Frontal cortex (tissue), 4 donors: ENCODE measurements around the gene EBLN2. TPM values are rescaled to one million over a fixed set of nuclear protein-coding genes. Genes with fewer than 3 reads are reported as not detected.

ENCODE experiments used
- DNase-seq, 2 donors: peaks; one replicate each; pipeline ENCODE4 v3.0.0; 2012; ENCODE audit warnings: low spot score in 2 of 2
- FAIRE-seq: peaks from 2 replicates; lab custom pipeline; 2012; peaks lifted over from hg19 to GRCh38; lab: Jason Lieb, UNC
- total RNA-seq: library from RNA; depleted of rRNA; stranded (reverse); fragments of >200 nt; gene quantifications from one replicate; pipeline ENCODE4 v1.2.3, GENCODE V29; 2014
- donor health status: control.
- donor health status: control.
- donor health status: control.

Gene EBLN2
- 3.7 TPM for total RNA-seq

GRCh38 chr3:73061416-73061815, at the start of gene EBLN2:
Gene EBLN2 (plus strand): TSS chr3:73061659. CDS start chr3:73062082, 423 bp downstream.
- DNase-seq (no peak), FAIRE-seq (no peak)

DNA sequence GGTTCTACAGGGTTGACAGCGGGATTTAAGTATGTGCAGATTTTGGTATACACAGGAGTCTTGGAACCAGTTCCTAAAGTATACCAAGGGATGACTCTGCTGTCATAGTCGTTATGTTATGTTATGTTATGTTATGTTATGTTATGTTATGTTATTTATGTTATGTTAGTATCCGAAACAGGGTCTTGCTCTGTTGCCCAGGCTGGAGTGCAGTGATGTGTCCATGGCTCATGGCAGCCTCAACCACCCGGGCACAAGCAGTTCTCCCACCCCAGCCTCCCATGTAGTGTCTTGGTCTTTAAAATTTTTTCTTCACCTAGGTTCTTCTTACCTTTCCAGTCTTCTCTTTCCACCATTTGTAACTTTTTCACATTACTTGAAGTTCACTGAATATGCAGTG, 43.2 kb upstream of the EBLN2 start:
- FAIRE-seq (no peak), DNase-seq (no peak)

GRCh38 chr3:73018790-73019441, 42.5 kb upstream of the EBLN2 start:
- DNase-seq (no peak), FAIRE-seq (no peak)

GRCh38 chr3:73021301-73021835, 40.1 kb upstream of the EBLN2 start:
- FAIRE-seq (no peak), DNase-seq (no peak)

DNA sequence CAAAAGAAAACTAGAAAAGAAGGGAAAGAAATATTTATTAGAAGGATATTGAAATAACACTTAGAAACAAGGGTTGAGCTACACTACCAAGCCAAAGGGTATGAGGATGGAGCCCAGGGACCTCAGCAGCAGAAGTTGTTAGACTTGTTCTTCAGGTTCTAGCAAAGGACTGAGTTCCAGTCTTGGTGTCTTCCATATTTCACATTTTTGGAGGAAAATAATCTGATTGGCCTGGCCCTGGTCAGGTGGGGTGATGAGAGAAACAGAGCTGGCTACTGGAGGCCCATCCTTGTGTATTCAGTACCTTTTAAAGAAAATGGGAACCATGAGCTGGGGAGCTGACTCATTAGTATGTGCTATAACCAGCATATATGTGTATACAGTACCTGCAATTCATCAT, 36.6 kb upstream of the EBLN2 start:
- no peak for FAIRE-seq
- no peak for DNase-seq

GRCh38 chr3:73026111-73026759, 35.2 kb upstream of the EBLN2 start:
- DNase-seq (no peak), FAIRE-seq (peak; percentile 40)

GRCh38 chr3:73026760-73027113, 34.7 kb upstream of the EBLN2 start:
- no peak for FAIRE-seq
- no peak for DNase-seq

DNA sequence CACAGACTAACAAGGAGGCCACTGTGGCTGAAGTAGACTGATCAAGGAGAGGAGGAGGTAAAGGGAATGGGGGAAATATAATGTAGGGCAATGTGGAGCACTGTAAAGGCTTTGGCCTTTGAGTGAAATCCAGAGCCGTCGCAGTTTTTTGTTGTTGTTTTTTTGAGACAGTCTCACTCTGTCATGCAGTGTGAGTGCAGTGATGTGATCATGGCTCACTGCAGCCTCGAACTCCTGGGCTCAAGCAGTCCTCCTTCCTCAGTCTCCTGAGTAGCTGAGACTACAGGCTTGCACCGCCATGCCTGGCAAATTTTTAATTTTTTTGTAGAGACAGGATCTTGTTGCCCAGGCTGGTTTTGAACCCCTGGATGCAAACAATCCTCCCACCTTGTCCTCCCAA, 32.7 kb upstream of the EBLN2 start:
- no peak for FAIRE-seq

GRCh38 chr3:73029321-73029796, 32.1 kb upstream of the EBLN2 start:
- no peak for DNase-seq
- FAIRE-seq: no peak

More for the DNA sequence above, 32.7 kb upstream of the EBLN2 start:
- DNase-seq: no peak

- DNase-seq (no peak), FAIRE-seq (no peak)
These were observed 31.3 kb upstream of the EBLN2 start for GRCh38 chr3:73030073-73030597.

DNA sequence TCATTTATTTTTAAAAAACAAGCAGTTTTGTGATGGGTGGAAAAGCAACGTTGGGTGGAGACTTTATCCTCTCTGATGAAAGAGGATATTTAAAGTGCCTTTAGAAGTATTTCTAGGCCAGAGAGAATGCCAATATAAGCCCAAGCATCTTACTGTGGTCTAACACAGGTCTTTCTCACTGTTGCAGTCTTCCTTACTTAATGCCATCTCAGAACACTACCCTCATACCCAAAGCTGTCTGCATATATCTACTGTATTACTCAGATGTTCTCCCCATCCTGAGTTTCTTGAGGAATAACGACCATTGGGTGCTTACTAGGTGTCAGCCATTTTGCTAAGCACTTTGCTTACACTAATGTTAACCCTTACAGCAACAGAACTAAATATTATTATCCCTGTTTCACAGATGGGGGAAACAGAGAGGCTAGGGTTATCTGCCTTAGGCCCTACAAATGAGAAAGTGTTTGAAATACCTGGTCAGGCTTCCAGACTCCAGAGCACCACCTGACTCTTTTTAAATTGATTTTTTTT, 29.8 kb upstream of the EBLN2 start:
- FAIRE-seq (no peak), DNase-seq (no peak)

- DNase-seq: no peak
- no peak for FAIRE-seq
These were observed 24.5 kb upstream of the EBLN2 start for GRCh38 chr3:73036694-73037591.

GRCh38 chr3:73041537-73041936, 19.9 kb upstream of the EBLN2 start:
- FAIRE-seq: no peak
- DNase-seq: no peak

DNA sequence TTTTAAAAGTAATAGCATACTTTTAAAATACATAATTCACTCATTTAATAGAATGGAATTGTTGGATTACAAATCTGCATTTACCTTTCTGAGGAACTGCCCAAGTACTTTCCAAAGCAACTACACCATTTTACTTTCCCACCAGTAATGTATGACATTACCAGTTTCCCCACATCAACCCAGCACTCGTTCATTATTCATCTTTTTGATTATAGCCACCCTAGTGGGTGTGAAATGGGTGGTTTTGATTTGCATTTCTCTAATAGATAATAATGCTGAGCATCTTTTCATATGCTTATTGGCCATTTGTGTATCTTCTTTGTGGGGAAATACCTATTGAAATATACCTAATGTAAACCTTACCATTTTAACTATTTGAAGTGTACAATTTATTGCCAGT, 18.0 kb upstream of the EBLN2 start:
- FAIRE-seq: no peak
- no peak for DNase-seq

- FAIRE-seq: no peak
- DNase-seq: no peak
These were observed 16.1 kb upstream of the EBLN2 start for GRCh38 chr3:73045391-73045790.

GRCh38 chr3:73046195-73046594, 15.3 kb upstream of the EBLN2 start:
- no peak for FAIRE-seq

DNA sequence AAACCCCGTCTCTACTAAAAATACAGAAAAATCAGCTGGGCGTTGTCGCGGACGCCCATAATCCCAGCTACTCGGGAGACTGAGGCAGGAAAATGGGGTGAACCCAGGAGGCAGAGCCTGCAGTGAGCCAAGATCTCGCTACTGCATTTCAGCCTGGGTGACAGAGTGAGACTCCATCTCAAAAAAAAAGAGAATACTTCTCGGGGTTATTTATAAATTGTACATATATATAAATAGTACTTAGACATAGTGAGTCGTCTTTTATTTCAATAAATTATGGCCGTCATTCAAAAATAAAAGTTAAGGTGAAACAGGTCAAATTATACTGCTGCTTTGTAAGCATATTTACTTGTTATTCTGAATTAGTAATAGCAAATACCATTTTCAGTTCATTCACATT, 12.1 kb upstream of the EBLN2 start:
- no peak for DNase-seq
- FAIRE-seq: no peak

More at GRCh38 chr3:73046195-73046594, 15.3 kb upstream of the EBLN2 start:
- DNase-seq: no peak

DNA sequence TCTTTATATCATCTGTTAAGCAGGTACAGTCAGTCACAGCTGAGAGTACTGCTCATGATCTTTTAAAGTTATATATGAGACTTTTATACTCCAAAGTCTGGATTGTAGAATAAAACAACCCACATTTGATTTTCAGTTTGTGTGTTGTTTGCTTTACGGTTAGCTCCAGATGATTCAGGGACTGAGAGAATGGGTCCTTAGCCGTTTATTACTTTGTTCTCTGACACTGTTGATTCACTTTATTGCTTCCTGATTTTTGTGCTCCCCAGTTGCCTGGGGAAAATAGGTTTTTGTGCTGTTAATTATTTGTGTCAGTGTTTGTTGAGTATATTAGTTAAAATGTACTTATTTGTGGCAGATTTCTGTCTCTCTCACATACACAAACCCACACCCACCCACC, 8.6 kb upstream of the EBLN2 start:
- FAIRE-seq (no peak), DNase-seq (no peak)

GRCh38 chr3:73055583-73055982, 5.9 kb upstream of the EBLN2 start:
- FAIRE-seq (no peak), DNase-seq (no peak)
